HL-60 (cell line): ENCODE data around the gene RTN4RL1.
A peak's percentile ranks its signal among the peaks of the same experiment; 100 is the strongest.

Source experiments
- CTCF ChIP-seq: IDR thresholded peaks from one replicate; pipeline ENCODE4 v1.5.1; 2011; ENCODE audit warnings: low read length, control low read depth, inconsistent platforms; ENCODE audit not compliant: insufficient read depth
- POLR2AphosphoS5 ChIP-seq: IDR thresholded peaks from 2 replicates; pipeline ENCODE4 v1.6.1; 2012; ENCODE audit warnings: low read depth
- REST ChIP-seq: IDR thresholded peaks from 2 replicates; pipeline ENCODE4 v1.6.1; 2012; ENCODE audit warnings: low read depth; ENCODE audit not compliant: insufficient replicate concordance

- TF ChIP-seq CTCF (peak; percentile 34), POLR2AphosphoS5 (no peak), REST (no peak)
Measured at GRCh38 chr17:2054512-2055291, 29.6 kb upstream of the RTN4RL1 start, which contains the start of gene HIC1.
